HepG2 (cell line): ENCODE data around the gene TBXA2R. TPM values are rescaled to one million over a fixed set of nuclear protein-coding genes. Genes with fewer than 3 reads are reported as not detected.

ENCODE experiments used
- ARHGAP35 ChIP-seq: sonication (generic); formaldehyde crosslinking; IDR thresholded peaks from 2 replicates; pipeline ENCODE4 v1.9.0; 2022; ENCODE audit warnings: mild to moderate bottlenecking, inconsistent platforms, moderate library complexity, missing genetic modification reagents, borderline replicate concordance
- ATAD3A ChIP-seq: sonication (generic); formaldehyde crosslinking; IDR thresholded peaks from 2 replicates; pipeline ENCODE4 v1.4.0; 2020; ENCODE audit warnings: missing genetic modification reagents
- BHLHE40 ChIP-seq: IDR thresholded peaks from 2 replicates; pipeline ENCODE4 v1.6.1; 2011; ENCODE audit warnings: low read length, improper control_type of control experiment
- CSRNP2 ChIP-seq: sonication (generic); formaldehyde crosslinking; conservative IDR thresholded peaks from 2 replicates; pipeline ENCODE4 v1.8.0; 2022; ENCODE audit warnings: low read depth, missing genetic modification reagents
- DZIP1 ChIP-seq: sonication (generic); formaldehyde crosslinking; IDR thresholded peaks from 2 replicates; pipeline ENCODE4 v1.5.0; 2020; ENCODE audit warnings: mild to moderate bottlenecking, missing genetic modification reagents
- EP300 ChIP-seq, 3 experiments: sonication (generic) in 1 of 3; formaldehyde crosslinking in 1 of 3; IDR thresholded peaks; 2 replicates each; pipeline versions ENCODE4 v1.5.1 to v1.6.1; 2011 to 2020; ENCODE audit warnings: low read depth in 2 of 3, low read length in 2 of 3, borderline replicate concordance in 1 of 3, improper control_type of control experiment in 1 of 3, mild to moderate bottlenecking in 1 of 3, missing genetic modification reagents in 1 of 3, moderate library complexity in 1 of 3
- EZH2 ChIP-seq: conservative IDR thresholded peaks from 2 replicates; pipeline ENCODE4 v1.6.1; 2012; ENCODE audit warnings: mild to moderate bottlenecking, low read depth, low read length, moderate library complexity
- GABPB1 ChIP-seq: IDR thresholded peaks from 2 replicates; pipeline ENCODE4 v1.6.1; 2016; ENCODE audit warnings: mild to moderate bottlenecking, missing genetic modification reagents, moderate library complexity, missing compliant biosample characterization
- GLI4 ChIP-seq: sonication (generic); formaldehyde crosslinking; IDR thresholded peaks from 2 replicates; pipeline ENCODE4 v1.5.1; 2020; ENCODE audit warnings: missing genetic modification reagents, mild to moderate bottlenecking, moderate library complexity, borderline replicate concordance
- MED8 ChIP-seq: sonication (generic); formaldehyde crosslinking; IDR thresholded peaks from 2 replicates; pipeline ENCODE4 v1.8.1; 2023; ENCODE audit warnings: mild to moderate bottlenecking, missing genetic modification reagents; ENCODE audit not compliant: insufficient replicate concordance
- NFKB2 ChIP-seq: sonication (generic); formaldehyde crosslinking; IDR thresholded peaks from 2 replicates; pipeline ENCODE4 v1.4.0; 2020; ENCODE audit warnings: missing genetic modification reagents, borderline replicate concordance
- REPIN1 ChIP-seq: sonication (generic); formaldehyde crosslinking; IDR thresholded peaks from 2 replicates; pipeline ENCODE4 v1.8.0; 2022; ENCODE audit warnings: missing genetic modification reagents, low read depth, mild to moderate bottlenecking, borderline replicate concordance
- SP1 ChIP-seq, 2 experiments: fragments of 450-650 bp in 1 of 2; sonication (generic) in 1 of 2; formaldehyde crosslinking in 1 of 2; IDR thresholded peaks; 2 replicates each; pipeline versions ENCODE4 v1.4.0 to v1.6.1; 2016 to 2020; ENCODE audit warnings: missing genetic modification reagents in 1 of 2
- ZNF333 ChIP-seq: sonication (generic); formaldehyde crosslinking; IDR thresholded peaks from 2 replicates; pipeline ENCODE4 v1.4.0; 2020; ENCODE audit warnings: mild to moderate bottlenecking, missing genetic modification reagents, borderline replicate concordance
- ZNF335 ChIP-seq: sonication (generic); formaldehyde crosslinking; IDR thresholded peaks from 2 replicates; pipeline ENCODE4 v1.4.0; 2020; ENCODE audit warnings: missing genetic modification reagents
- ZNF513 ChIP-seq: sonication (generic); formaldehyde crosslinking; conservative IDR thresholded peaks from 2 replicates; pipeline ENCODE4 v1.5.0; 2020; ENCODE audit warnings: missing genetic modification reagents
- ZNF687 ChIP-seq: sonication (generic); formaldehyde crosslinking; IDR thresholded peaks from 2 replicates; pipeline ENCODE4 v1.5.1; 2020; ENCODE audit warnings: mild to moderate bottlenecking, missing genetic modification reagents, moderate library complexity
- ZSCAN22 ChIP-seq: sonication (generic); formaldehyde crosslinking; IDR thresholded peaks from 2 replicates; pipeline ENCODE4 v1.4.0; 2020; ENCODE audit warnings: mild to moderate bottlenecking, missing genetic modification reagents
- polyA plus RNA-seq, 8 experiments: library from polyadenylated mRNA; depleted of rRNA in 3 of 8; stranded (reverse) in 7 of 8; unstranded in 1 of 8; fragments of >200 nt; fragmentation: Illumina TruSeq in 4 of 8; extraction: Trizol in 4 of 8; gene quantifications; 2 replicates each; pipeline versions ENCODE4 v1.2.1 to v1.2.3, GENCODE V29; 2011 to 2016; ENCODE audit warnings: low read depth in 4 of 8, missing spikeins in 1 of 8, mixed read lengths in 1 of 8; ENCODE audit not compliant: insufficient read depth in 1 of 8
- total RNA-seq, 5 experiments: library from RNA; depleted of rRNA; stranded (reverse); fragments of >200 nt; fragmentation: Illumina TruSeq; extraction: Trizol; gene quantifications; 2 replicates each; pipeline ENCODE4 v1.2.3, GENCODE V29; 2016; ENCODE audit warnings: low read depth in 1 of 5

The TBXA2R gene
- total and polyA plus RNA-seq, 2 of the 13 experiments (the other 11 are each of a cell fraction or from before 2014, with no cell fraction given): 0.09 TPM; not detected in 1

- TF ChIP-seq EZH2 (no peak), ZNF687 (CRISPR knock-in tag) (0 out of 2 replicates have a peak, but pooled peaks have one; percentile 32), ZNF513 (CRISPR knock-in tag) (no peak), CSRNP2 (CRISPR knock-in tag) (no peak), ZSCAN22 (CRISPR knock-in tag) (no peak), NFKB2 (CRISPR knock-in tag) (peak; percentile 21; the same call in 1 of the 2 replicates), EP300 (IDR thresholded peaks at IDR 0.05; ENCODE audit: low read depth in 2 of 2, low read length in 2 of 2) (no peak), EP300 (CRISPR knock-in tag; IDR thresholded peaks at IDR 0.05; ENCODE audit: borderline replicate concordance) (no peak), DZIP1 (no peak), BHLHE40 (no peak), GABPB1 (no peak), MED8 (CRISPR knock-in tag) (no peak), SP1 (IDR thresholded peaks at IDR 0.05) (no peak), SP1 (CRISPR knock-in tag; IDR thresholded peaks at IDR 0.05) (peak; percentile 60; the same call in 1 of the 2 replicates), ZNF333 (CRISPR knock-in tag) (no peak), ATAD3A (CRISPR knock-in tag) (no peak), GLI4 (CRISPR knock-in tag) (no peak), ARHGAP35 (CRISPR knock-in tag) (no peak), ZNF335 (CRISPR knock-in tag) (peak; percentile 49; the same call in 1 of the 2 replicates), REPIN1 (no peak)
Observed at GRCh38 chr19:3606690-3607289, at the start of gene TBXA2R (continued).
